Uterus (tissue), 2 donors: ENCODE measurements around the gene UBR7.

Source experiments
- CTCF ChIP-seq, 4 experiments: fragments of 200-600 bp in 2 of 4; fragments of 450-650 bp in 2 of 4; sonication (generic) in 2 of 4; IDR thresholded peaks; one replicate each; pipeline ENCODE4 v1.5.1; 2016 to 2019; ENCODE audit warnings: antibody characterized with exemption in 4 of 4, mild to moderate bottlenecking in 2 of 4, moderate library complexity in 1 of 4
- POLR2A ChIP-seq, 2 donors: fragments of 450-650 bp; IDR thresholded peaks; one replicate each; pipeline ENCODE4 v1.6.1; 2016; ENCODE audit warnings: antibody characterized with exemption in 2 of 2, mild to moderate bottlenecking in 1 of 2, moderate library complexity in 1 of 2

GRCh38 chr14:93212432-93212831, 5.4 kb downstream of the UBR7 start:
- TF ChIP-seq POLR2A (IDR thresholded peaks at IDR 0.05) (no peak), CTCF (IDR thresholded peaks at IDR 0.05) (no peak)
